Gastroesophageal sphincter (tissue), 3 donors: ENCODE measurements around the gene KIF26B.

Source experiments
- CTCF ChIP-seq, 4 experiments: fragments of 200-600 bp in 2 of 4; fragments of 450-650 bp in 2 of 4; sonication (generic) in 1 of 4; IDR thresholded peaks; one replicate each; pipeline ENCODE4 v1.5.1; 2017 to 2019; ENCODE audit warnings: antibody characterized with exemption in 4 of 4, mild to moderate bottlenecking in 2 of 4, moderate library complexity in 2 of 4
- POLR2A ChIP-seq, 2 donors: fragments of 450-650 bp; IDR thresholded peaks; one replicate each; pipeline ENCODE4 v1.6.1; 2017; ENCODE audit warnings: antibody characterized with exemption in 2 of 2, mild to moderate bottlenecking in 2 of 2, moderate library complexity in 1 of 2
- POLR2AphosphoS5 ChIP-seq: sonication (generic); formaldehyde crosslinking; IDR thresholded peaks from one replicate; pipeline ENCODE4 v1.6.1; 2017; ENCODE audit warnings: antibody characterized with exemption

- no peak for TF ChIP-seq CTCF (IDR thresholded peaks at IDR 0.05)
- TF ChIP-seq POLR2A (IDR thresholded peaks at IDR 0.05) = no peak
- TF ChIP-seq POLR2AphosphoS5 = no peak
Observed at GRCh38 chr1:245142171-245142798, 12.5 kb upstream of the KIF26B start.
